OCI-LY7 (cell line): ENCODE measurements around the gene SECTM1.

ENCODE experiments used
- EZH2phosphoT487 ChIP-seq: fragments of 200-600 bp; sonication (generic); IDR thresholded peaks from 2 replicates; pipeline ENCODE4 v1.6.1; 2018; ENCODE audit warnings: low read depth, borderline replicate concordance, mild to moderate bottlenecking, mixed run types, antibody characterized with exemption, low read length, moderate library complexity, mixed read lengths
- TF ChIP-seq, protein P1 (sequence below): fragments of 200-600 bp; sonication (generic); conservative IDR thresholded peaks from 2 replicates; pipeline ENCODE4 v1.5.1; 2014; ENCODE audit warnings: mild to moderate bottlenecking, antibody characterized with exemption, low read length, moderate library complexity, mixed read lengths

DNA sequence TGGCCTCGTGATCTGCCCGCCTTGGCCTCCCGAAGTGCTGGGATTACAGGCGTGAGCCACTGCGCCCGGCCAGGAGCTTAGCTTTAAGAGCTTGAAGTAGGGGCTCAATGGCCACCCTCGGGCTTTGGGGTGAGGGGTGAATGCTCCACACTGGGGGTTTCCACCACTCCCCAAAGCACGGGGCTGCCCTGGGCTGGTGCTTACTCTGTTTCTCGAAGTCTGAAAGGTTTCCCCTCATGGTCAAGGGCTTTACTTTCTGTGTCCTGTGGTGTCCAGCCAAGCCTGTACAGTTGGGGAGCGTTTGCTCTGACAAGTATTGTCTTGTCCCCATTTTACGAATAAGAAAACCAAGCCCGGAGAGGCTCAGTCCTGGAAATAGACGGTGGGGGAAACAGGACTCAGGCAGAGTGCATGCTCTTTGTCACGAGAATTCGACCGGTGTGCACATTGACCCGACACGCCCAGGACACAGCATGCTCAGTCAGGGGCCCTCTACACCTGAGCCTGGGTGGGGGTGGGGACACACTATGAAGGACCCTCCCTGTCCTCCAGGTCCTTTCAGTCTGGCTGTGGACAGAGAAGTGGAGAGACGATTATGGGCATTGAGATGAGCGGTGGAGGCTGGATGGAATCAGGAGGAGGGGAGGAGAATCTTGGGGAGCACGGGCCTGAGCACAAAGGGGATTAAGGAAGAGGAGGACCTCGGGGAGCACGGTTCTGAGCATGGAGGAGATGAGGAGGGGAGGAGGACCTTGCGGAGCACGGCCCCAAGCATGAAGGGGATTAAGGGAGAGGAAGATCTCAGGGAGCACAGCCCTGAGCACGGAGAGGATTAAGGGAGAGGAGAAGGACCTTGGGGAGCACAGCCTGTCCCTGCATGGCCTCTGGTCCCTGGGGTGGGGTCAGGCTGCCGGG lies 23.7 kb downstream of the SECTM1 start:
- TF ChIP-seq, protein P1, sequence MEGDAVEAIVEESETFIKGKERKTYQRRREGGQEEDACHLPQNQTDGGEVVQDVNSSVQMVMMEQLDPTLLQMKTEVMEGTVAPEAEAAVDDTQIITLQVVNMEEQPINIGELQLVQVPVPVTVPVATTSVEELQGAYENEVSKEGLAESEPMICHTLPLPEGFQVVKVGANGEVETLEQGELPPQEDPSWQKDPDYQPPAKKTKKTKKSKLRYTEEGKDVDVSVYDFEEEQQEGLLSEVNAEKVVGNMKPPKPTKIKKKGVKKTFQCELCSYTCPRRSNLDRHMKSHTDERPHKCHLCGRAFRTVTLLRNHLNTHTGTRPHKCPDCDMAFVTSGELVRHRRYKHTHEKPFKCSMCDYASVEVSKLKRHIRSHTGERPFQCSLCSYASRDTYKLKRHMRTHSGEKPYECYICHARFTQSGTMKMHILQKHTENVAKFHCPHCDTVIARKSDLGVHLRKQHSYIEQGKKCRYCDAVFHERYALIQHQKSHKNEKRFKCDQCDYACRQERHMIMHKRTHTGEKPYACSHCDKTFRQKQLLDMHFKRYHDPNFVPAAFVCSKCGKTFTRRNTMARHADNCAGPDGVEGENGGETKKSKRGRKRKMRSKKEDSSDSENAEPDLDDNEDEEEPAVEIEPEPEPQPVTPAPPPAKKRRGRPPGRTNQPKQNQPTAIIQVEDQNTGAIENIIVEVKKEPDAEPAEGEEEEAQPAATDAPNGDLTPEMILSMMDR, result no peak
- no peak for TF ChIP-seq EZH2phosphoT487
